C4-2B (cell line): ENCODE data around the gene CA10.

ENCODE experiments used
- ZFX ChIP-seq: fragments of 450-650 bp; IDR thresholded peaks from 2 replicates; pipeline ENCODE4 v1.6.1; 2017
- TF ChIP-seq, protein P1 (sequence below): fragments of 450-650 bp; conservative IDR thresholded peaks from 2 replicates; pipeline ENCODE4 v1.5.1; 2017; ENCODE audit warnings: mild to moderate bottlenecking

DNA sequence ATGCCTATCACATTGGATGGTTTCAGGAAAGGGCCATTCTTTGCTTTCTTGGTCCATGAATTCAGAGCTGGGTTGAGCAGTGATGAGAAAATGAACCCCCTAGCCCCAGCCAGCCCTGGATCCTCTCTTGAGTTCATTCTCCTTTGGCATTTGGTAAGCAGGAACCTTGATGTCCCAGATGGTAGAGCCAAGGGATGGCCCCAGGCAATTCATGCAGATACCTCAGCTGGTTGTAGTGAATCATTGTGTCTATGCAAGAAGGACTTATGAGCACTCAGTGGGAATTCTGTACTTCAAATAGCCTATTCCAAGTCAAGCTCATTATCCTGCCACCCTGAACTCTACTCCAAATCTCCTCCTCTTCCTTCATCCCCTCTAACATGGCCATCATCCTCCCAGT, 485.4 kb downstream of the CA10 start:
- TF ChIP-seq, protein P1, sequence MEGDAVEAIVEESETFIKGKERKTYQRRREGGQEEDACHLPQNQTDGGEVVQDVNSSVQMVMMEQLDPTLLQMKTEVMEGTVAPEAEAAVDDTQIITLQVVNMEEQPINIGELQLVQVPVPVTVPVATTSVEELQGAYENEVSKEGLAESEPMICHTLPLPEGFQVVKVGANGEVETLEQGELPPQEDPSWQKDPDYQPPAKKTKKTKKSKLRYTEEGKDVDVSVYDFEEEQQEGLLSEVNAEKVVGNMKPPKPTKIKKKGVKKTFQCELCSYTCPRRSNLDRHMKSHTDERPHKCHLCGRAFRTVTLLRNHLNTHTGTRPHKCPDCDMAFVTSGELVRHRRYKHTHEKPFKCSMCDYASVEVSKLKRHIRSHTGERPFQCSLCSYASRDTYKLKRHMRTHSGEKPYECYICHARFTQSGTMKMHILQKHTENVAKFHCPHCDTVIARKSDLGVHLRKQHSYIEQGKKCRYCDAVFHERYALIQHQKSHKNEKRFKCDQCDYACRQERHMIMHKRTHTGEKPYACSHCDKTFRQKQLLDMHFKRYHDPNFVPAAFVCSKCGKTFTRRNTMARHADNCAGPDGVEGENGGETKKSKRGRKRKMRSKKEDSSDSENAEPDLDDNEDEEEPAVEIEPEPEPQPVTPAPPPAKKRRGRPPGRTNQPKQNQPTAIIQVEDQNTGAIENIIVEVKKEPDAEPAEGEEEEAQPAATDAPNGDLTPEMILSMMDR, result no peak
- no peak for TF ChIP-seq ZFX
